HG03025 (cell line): ENCODE measurements around the gene VAV3.

Experiments used
- ATAC-seq: cut with Tn5 transposase; IDR thresholded peaks from one replicate; pipeline ENCODE4 v1.9.1; 2021; ENCODE audit warnings: mild to moderate bottlenecking, moderate library complexity; ENCODE audit not compliant: unreplicated experiment, low FRiP score

The VAV3 gene

GRCh38 chr1:107609808-107610207 lies 355.2 kb downstream of the VAV3 start:
- ATAC-seq = no peak

- ATAC-seq = no peak
These were observed 360.2 kb downstream of the VAV3 start for GRCh38 chr1:107604825-107605224.

GRCh38 chr1:107600607-107601160 lies 364.3 kb downstream of the VAV3 start:
- no peak for ATAC-seq

DNA sequence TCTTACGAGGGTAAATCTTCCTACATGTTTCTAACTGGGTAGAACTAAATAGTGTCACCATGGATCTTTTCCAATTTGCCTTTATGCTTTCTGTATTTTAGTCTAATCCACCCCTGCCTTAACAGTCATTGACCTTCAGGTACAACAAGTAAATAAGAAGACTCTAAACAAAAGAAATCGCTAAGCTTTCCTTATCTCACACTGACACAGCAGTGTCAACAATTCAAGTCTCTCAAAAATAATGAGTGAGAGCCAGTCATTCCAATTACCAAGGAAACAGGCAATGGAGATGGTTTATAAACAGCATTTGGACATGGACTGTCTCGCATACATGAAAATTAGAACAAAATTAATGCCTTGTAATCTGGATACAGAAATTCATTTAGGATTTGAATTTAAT lies 365.8 kb downstream of the VAV3 start:
- ATAC-seq = no peak

DNA sequence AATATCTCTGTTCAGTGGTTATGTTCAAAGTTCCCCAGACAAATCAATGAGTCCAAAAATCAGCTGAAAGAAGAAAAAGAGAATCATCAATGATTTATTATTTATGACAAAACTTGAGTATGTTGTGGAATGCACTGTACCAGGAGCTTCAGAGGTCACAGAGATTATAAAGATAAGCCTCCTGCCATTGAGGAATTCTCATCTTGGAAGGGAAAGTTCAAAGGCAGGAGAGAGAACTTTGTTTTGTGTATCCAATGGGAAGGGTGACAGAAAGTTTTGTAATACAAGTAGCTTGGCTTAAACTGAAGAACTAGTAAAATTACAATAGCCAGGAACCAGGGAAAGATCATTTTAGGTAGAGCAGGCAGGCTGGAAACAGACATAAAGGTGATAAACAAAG lies 367.7 kb downstream of the VAV3 start:
- ATAC-seq = no peak

GRCh38 chr1:107594536-107594935 lies 370.4 kb downstream of the VAV3 start:
- no peak for ATAC-seq

DNA sequence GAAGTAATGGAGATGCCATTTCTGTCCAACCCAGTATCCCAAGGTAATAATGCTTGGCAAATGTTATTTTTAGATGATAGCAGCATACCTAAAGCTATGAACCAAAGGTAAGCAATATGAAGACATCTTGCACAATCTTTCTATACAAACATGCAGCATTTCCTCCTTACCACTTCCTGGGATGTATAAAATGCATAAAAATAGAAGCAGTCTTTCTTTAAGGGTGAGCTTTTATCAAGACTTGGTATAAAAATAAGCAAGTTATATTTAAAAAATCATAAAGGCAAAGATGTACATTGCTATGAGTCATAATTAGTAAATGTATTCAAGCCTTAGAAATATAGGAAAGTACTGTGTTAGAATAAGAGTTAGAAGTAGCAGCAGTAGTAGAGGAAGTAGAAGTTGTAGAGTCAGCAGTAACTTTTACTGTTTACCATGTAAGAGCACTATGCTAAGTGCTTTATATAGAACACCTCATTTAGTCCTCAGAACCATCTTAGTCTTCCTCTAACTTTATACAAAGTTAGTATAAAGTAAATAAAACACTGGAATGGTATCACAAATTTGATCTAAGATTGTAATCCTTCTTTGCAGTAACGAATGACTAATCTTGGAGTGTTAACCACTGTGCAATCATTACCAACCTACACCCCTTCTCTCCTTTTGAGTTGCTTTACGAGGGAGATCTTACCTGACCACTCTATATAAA lies 371.3 kb downstream of the VAV3 start:
- no peak for ATAC-seq

- peak; percentile 84 for ATAC-seq
These were observed 373.9 kb downstream of the VAV3 start for GRCh38 chr1:107590900-107591622.

GRCh38 chr1:107590087-107590486 lies 374.9 kb downstream of the VAV3 start:
- no peak for ATAC-seq

DNA sequence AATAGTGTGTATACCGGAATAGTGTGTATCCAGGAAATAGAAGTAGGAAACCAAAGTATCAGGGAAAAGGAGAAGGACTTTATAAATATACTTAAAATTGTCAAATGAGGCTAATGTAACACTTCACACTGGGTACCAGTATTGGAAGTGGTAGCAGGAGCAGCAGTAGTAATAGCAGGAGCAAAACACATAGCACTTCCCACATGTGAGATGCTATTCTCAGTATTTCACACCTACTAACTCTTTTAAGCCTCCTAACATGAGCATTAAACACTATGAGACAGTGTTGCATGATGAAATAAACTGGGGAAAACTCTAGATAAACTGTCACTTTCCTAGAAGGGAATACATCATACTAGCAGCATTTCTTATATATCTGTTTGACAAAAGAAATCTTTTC lies 376.7 kb downstream of the VAV3 start:
- ATAC-seq = no peak

- no peak for ATAC-seq
These were observed 389.8 kb downstream of the VAV3 start for GRCh38 chr1:107575226-107575625.

- ATAC-seq = no peak
These were observed 390.9 kb downstream of the VAV3 start for GRCh38 chr1:107574044-107574443.

GRCh38 chr1:107572674-107573211 lies 392.2 kb downstream of the VAV3 start:
- ATAC-seq = no peak

DNA sequence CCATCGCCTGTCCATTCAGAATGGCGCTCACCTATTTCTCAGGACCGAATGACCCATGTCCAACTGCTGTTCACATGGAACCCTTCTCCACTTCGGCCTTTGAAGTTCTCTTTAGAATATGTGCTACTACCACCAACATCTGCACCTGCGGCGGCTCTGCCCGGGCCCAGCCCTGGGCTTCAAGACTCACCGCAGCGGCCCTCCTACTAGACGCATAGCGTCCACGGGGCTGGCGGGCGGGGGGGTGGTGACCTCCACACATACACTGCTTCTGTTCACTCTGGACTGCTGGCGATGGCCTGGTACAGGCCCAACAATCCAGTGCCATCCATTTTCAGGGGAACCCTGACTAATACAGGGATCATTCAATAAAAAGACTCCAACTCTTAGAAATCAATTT lies 394.2 kb downstream of the VAV3 start:
- no peak for ATAC-seq

- ATAC-seq = no peak
These were observed 401.5 kb downstream of the VAV3 start for GRCh38 chr1:107563441-107563840.

GRCh38 chr1:107559881-107560280 lies 405.1 kb downstream of the VAV3 start:
- ATAC-seq = no peak

GRCh38 chr1:107557095-107557494 lies 407.9 kb downstream of the VAV3 start:
- no peak for ATAC-seq

- ATAC-seq = no peak
These were observed 409.4 kb downstream of the VAV3 start for GRCh38 chr1:107555578-107555977.

GRCh38 chr1:107552781-107553180 lies 412.2 kb downstream of the VAV3 start:
- ATAC-seq = no peak

GRCh38 chr1:107551456-107551855 lies 413.5 kb downstream of the VAV3 start:
- ATAC-seq = no peak

DNA sequence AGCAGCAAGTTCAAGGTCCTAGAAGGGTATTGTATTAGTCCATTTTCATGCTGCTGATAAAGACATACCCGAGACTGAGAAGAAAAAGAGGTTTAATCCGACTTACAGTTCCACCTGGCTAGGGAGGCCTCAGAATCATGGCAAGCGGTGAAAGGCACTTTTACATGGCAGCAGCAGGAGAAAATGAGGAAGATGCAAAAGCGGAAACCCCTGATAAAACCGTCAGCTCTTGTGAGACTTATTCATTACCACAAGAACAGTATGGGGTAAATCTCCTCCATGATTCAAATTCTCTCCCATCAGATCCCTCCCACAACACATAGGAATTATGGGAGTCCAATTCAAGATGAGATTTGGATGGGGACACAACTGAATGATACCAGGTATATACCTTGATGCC lies 414.6 kb downstream of the VAV3 start:
- ATAC-seq = no peak
